ENCODE results near the gene ZBTB8OS. TPM values are rescaled to one million over a fixed set of nuclear protein-coding genes. Genes with fewer than 3 reads are reported as not detected.

The ZBTB8OS gene
- total RNA-seq, 2 experiments from 2014 or later, result 64.5 to 69.9 TPM

DNA sequence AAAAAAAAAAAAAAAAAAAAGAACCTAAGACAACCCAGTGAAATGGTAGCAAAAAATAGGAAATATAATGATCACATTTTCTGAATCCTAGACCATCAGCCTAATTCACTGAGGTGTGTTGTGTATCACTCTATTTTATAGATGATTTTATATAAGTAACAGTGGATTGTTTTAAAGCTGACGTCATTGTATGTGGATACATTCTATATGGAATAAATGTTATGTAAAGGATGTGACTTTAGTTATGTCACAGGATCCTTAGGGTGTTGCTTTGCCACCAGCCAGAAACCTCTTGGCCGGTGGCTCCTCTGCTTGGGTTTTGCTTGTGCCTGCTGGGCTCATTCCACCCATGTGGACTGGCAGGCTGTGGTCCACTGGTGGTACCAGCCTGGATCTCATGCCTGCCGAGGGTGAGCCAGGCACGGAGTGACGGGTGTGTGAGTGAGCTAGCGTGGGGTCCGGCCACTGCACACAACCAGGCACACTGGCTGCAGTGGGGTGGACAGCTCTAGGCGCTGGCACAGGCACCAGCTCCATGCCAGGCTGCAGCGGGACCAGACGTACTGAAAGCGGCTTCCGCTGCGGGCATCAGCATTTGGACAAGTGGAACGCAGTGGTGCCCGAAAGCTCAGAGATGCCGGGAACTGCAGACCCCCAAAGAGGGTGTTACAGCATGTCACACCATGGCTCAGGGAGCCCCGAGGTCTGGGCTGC lies 44.5 kb downstream of the ZBTB8OS start:
- no peaks in the 10 kb centered on the region for H3K9me3 Mint-ChIP-seq
- peaks cover 4% of the 10 kb centered on the region for H3K27me3 Mint-ChIP-seq
- no peak overlapping the region for H3K27ac Mint-ChIP-seq
- no peaks in the 10 kb centered on the region for H3K36me3 Mint-ChIP-seq
- no peak for DNase-seq
- no peak overlapping the region for H3K4me3 Mint-ChIP-seq
- H3K4me1 Mint-ChIP-seq, result no peaks in the 10 kb centered on the region

DNA sequence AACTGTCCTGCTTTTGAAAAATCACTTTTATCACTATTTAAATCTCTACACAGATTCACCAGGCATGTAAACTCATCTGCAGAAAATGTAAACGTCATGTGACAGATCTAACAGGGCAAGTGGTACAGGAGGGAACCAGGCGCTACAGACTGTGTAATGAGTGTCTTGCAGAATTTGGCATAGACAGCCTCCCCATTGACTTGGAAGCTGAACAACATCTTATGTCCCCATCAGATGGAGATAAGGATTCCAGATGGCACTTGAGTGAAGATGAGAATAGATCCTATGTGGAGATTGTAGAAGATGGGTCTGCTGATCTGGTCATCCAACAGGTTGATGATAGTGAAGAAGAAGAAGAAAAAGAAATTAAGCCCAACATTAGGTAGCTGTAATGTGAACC lies 50.3 kb downstream of the ZBTB8OS start:
- Mint-ChIP-seq H3K27ac (no peak overlapping the region), H3K27me3 (peaks cover 4% of the 10 kb centered on the region), H3K4me1 (no peaks in the 10 kb centered on the region), H3K9me3 (no peaks in the 10 kb centered on the region), H3K4me3 (no peak overlapping the region), H3K36me3 (no peaks in the 10 kb centered on the region)
- DNase-seq, result no peak

DNA sequence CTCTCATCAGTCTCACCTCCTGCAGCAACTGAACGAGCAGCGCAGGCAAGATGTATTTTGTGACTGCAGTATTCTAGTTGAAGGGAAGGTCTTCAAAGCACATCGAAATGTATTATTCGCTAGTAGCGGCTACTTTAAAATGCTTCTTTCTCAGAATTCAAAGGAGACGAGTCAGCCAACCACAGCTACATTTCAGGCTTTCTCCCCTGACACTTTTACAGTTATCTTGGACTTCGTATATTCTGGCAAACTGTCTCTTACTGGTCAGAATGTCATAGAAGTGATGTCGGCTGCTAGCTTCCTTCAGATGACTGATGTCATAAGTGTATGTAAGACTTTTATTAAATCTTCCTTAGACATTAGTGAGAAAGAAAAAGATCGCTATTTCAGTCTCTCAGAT lies 57.4 kb downstream of the ZBTB8OS start:
- H3K9me3 Mint-ChIP-seq, result no peaks in the 10 kb centered on the region
- no peaks in the 10 kb centered on the region for H3K27me3 Mint-ChIP-seq
- no peak overlapping the region for H3K4me3 Mint-ChIP-seq
- no peaks in the 10 kb centered on the region for H3K4me1 Mint-ChIP-seq
- no peaks in the 10 kb centered on the region for H3K36me3 Mint-ChIP-seq
- no peak for DNase-seq
- no peak overlapping the region for H3K27ac Mint-ChIP-seq

DNA sequence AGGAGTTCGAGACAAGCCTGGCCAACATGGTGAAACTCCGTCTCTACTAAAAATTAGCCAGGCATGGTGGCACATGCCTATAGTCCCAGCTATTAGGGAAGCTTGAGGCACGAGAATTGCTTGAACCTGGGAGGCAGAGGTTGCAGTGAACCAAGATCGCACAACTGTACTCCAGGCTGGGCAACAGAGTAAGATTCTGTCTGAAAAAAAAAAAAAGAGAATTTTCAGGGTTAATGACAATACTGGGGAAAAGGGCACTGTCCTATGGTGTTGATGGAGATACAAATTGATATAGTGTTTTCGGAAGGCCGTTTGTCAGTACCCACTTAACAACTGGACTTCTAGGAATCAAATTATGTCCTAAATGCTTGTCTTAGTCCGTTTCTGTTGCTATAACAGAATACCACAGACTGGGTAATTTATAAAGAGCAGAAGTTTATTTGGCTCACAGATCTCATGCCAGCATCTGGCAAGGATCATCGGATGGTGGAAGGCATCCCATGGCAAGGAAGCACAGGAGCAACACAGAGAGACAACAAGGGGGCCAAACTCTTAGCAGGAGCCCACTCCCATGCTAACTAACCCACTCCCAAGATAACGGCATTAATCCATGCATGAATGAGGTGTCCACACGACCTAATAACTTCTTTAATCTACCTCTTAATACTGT lies 69.9 kb downstream of the ZBTB8OS start:
- Mint-ChIP-seq H3K36me3 (no peaks in the 10 kb centered on the region), H3K9me3 (no peaks in the 10 kb centered on the region), H3K4me1 (no peaks in the 10 kb centered on the region), H3K27me3 (no peaks in the 10 kb centered on the region), H3K27ac (no peak overlapping the region), H3K4me3 (no peak overlapping the region)
- DNase-seq, result no peak

Other genes starting within 250 kb of the ZBTB8OS start
- gene ZBTB8B, start 185.5 kb downstream of the ZBTB8OS start, total RNA-seq, result not detected
- under 1 TPM; 0.21 to 0.24 TPM for gene ZBTB8A, start 111.1 kb downstream of the ZBTB8OS start, total RNA-seq
- 100 to 1,000 TPM; 313 to 317 TPM for gene RBBP4, start 658 bp upstream of the ZBTB8OS start, total RNA-seq
- not detected for gene SYNC, start 52.2 kb upstream of the ZBTB8OS start, total RNA-seq
- 100 to 1,000 TPM; 250 to 267 TPM for gene YARS1, start 166.8 kb upstream of the ZBTB8OS start, total RNA-seq
- 10 to 100 TPM; 24.6 to 28.5 TPM for gene S100PBP, start 167.1 kb upstream of the ZBTB8OS start, total RNA-seq
- gene FNDC5, start 220.4 kb upstream of the ZBTB8OS start, total RNA-seq, result not detected
- gene HPCA, start 235.9 kb upstream of the ZBTB8OS start, total RNA-seq, result under 1 TPM in 1 of 2 experiments, not detected in 1; 0.29 TPM

Data from activated naive CD8-positive, alpha-beta T cell treated with anti-CD3 and anti-CD28 coated beads for 36 hours (primary cell).